VCaP (cell line): ENCODE results near the gene SOAT2.

ENCODE experiments used
- H3K27ac ChIP-seq: fragments of 450-650 bp; 2 replicates; pipeline ENCODE4 v1.5.1; 2017
- CTCF ChIP-seq: fragments of 450-650 bp; conservative IDR thresholded peaks from 2 replicates; pipeline ENCODE4 v1.5.1; 2017; ENCODE audit warnings: mild to moderate bottlenecking, moderate library complexity

SOAT2 gene, protein sequence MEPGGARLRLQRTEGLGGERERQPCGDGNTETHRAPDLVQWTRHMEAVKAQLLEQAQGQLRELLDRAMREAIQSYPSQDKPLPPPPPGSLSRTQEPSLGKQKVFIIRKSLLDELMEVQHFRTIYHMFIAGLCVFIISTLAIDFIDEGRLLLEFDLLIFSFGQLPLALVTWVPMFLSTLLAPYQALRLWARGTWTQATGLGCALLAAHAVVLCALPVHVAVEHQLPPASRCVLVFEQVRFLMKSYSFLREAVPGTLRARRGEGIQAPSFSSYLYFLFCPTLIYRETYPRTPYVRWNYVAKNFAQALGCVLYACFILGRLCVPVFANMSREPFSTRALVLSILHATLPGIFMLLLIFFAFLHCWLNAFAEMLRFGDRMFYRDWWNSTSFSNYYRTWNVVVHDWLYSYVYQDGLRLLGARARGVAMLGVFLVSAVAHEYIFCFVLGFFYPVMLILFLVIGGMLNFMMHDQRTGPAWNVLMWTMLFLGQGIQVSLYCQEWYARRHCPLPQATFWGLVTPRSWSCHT

DNA sequence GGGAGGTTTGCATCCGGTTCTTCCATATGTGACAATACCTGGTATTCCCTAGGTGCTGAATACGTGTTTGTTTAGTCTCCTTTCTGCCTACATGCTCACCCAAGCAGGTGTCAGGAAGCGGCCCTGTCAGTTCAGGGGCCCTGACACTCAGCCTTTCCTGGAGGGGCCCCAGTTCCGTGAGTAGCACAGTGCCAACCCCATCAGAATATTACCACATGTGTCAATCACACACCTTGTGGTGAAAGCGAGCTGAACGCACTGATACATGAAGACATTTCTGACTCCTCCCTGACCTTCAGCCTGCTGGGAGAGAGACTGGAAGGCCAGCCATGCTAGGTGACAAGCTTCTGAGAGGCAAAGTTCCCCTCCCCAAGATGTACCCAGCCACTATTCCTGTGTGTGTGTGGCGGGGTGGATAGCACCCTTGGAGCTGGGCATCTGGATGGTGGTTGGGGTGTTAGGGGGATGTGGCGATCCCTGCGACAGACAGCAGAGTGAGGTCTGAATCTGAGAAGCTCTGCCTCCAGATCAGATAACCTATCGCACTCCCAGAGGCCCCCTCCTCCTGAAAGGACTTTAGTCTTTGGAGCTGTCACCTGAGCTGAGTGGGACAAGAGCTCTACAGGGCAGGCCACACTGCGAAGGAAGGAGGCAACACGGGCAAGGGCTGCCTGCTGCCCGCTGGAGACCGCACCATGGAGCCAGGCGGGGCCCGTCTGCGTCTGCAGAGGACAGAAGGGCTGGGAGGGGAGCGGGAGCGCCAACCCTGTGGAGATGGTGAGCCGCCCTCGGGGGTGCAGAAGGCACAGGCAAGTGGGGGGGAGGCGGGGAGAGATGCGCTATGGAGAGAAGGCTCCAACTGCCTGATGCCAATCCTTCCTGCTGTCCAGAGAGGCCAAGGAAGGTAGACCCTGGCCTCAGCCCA lies at the start of gene SOAT2:
TSS of gene SOAT2 (plus strand) at position 604 of the 925 bp plus-strand sequence. CDS start at position 696, 92 bp downstream.
- no peak within 1 kb of the TSS for H3K27ac ChIP-seq
- TF ChIP-seq CTCF = no peak

DNA sequence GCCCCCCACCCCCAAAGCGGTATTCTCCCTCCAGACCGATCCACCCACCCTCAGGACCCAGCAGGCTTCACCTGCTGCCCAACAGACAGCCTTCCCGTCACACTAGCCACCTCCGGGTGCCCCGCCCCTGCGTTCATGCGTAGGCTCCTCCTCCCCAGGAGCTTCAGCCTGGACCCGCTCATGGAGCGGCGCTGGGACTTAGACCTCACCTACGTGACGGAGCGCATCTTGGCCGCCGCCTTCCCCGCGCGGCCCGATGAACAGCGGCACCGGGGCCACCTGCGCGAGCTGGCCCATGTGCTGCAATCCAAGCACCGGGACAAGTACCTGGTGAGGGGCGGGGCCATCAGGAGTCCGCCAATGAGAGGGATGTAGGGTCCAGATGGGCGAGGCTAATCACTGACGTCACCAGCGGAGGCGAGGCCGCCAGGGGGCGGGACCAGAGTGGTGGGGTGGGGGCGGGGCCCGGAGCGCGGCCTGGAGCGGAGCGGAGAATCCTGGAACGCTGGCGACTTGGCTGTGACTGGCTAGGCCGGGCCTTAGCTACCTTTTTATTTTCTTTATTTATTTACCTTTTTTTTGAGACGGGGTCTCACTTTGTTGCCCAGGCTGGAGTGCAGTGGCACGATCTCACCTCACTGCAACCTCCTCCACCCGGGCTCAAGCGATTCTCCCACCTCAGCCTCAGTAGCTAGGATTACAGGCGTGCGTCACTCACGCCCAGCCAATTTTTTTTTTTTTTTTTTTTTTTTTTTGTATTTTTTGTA lies 49.0 kb upstream of the SOAT2 start:
- H3K27ac ChIP-seq = peak overlapping the region; percentile 95

GRCh38 chr12:53055471-53056266 lies 47.6 kb upstream of the SOAT2 start:
- no peak for TF ChIP-seq CTCF
- peak overlapping the region; percentile 95 for H3K27ac ChIP-seq

More for the DNA sequence above, 49.0 kb upstream of the SOAT2 start:
- TF ChIP-seq CTCF = no peak

DNA sequence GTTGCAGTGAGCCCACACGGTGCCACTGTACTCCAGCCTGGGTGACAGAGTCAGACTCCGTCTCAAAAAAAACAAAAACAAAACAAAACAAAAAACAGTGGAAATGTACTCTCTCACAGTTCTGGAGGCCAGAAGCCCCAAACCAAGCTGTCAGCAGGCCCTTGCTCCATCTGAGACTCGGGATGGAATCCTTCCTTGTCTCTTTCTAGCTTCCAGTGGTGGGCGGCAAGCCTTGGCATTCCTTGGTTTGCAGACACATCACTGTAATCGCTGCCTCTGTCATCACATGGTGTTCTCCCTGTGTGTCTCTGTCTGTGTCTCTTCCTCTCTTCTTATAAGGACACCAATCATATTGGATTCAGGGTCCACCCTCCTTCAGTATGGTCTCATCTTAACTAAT lies 47.0 kb upstream of the SOAT2 start:
- H3K27ac ChIP-seq = no peak overlapping the region; the same call in 1 of the 2 replicates
- no peak for TF ChIP-seq CTCF

DNA sequence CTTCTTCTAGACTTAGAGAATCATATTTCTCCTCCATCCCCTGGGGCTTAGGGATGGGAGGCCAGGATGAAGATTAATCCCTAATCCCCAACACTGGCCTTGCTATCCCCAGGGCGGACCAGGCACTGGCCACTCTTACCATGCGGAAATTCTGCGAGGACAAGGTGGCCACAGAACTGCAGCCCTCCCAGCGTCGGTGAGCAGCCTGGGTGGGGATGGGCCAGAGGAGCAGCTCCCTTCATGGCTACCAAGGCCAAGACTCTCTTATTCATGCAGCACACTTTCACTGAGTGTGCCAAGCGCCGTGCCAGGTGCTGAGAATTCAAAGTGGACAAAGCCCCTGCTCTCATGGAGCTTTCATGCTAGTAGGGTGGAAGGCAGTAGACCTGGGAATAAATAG lies 46.4 kb upstream of the SOAT2 start:
- no peak for TF ChIP-seq CTCF
- no peak overlapping the region for H3K27ac ChIP-seq

DNA sequence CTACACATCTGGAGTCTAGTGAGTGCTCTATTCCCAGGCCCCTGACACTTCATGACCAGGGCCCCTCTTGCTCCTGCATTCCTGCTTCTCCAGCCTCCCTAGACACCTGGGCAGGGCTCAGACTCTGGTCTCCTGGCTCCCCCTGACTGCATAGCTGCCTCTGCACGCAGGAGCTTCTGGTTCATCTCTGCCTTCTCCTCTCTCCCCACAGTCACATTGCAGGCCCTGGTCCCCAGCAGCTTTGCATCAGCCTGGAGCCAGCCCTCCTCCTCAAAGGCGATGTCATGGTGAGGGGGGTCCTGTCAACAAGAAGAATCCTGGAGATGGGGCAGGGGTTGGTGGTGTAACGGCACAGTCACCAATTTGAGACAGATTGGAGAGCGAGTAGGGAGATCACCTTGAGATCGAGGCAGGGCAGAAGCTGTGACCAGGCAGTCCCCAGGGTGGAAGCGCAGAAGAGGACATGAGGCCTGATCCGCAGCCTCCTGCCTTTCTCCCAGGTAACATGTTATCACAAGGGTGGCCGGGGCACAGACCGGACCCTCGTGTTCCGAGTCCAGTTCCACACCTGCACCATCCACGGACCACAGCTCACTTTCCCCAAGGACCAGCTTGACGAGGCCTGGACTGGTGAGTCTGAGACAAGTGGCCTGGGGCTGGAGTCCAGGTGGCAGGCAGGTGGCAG lies 45.3 kb upstream of the SOAT2 start:
- no peak for TF ChIP-seq CTCF
- no peak overlapping the region for H3K27ac ChIP-seq
